H1 (cell line): Measurements from ENCODE around the gene LHFPL3. TPM values are rescaled to one million over a fixed set of nuclear protein-coding genes. Genes with fewer than 3 reads are reported as not detected.

Source experiments
- CTCF ChIA-PET: fragments of 300-600 bp; sonication (Branson Sonifier 250); formaldehyde crosslinking; loops from one replicate; lab custom pipeline; 2021; ENCODE audit not compliant: partially characterized antibody; lab: Charles Lee
- POLR2A ChIA-PET: fragments of 300-600 bp; sonication (Branson Sonifier 250); formaldehyde crosslinking; loops from one replicate; lab custom pipeline; 2021; ENCODE audit warnings: inconsistent platforms; ENCODE audit not compliant: partially characterized antibody; lab: Charles Lee
- DNase-seq, 2 experiments: peaks; one replicate each; pipeline versions ENCODE4 v3.0.0 to v3.0.0-alpha.2; 2010 to 2022; ENCODE audit warnings: low spot score in 2 of 2, low read depth in 1 of 2, mixed read lengths in 1 of 2
- FAIRE-seq: peaks from 2 replicates; lab custom pipeline; 2011; peaks lifted over from hg19 to GRCh38; lab: Jason Lieb, UNC
- H2AFZ ChIP-seq: 2 replicates; pipeline ENCODE4 v1.8.1; 2012; ENCODE audit warnings: low read length, inconsistent platforms
- H2AK5ac ChIP-seq: 2 replicates; pipeline ENCODE4 v1.6.1; 2013; ENCODE audit warnings: low read depth, low read length
- H2BK120ac ChIP-seq: replicated peaks from 2 replicates; pipeline ENCODE3; 2013; ENCODE audit warnings: low read depth, low read length, inconsistent platforms
- H2BK12ac ChIP-seq: 2 replicates; pipeline ENCODE4 v1.6.1; 2013; ENCODE audit warnings: low read depth, low read length
- H2BK15ac ChIP-seq: 2 replicates; pipeline ENCODE4 v1.6.1; 2013; ENCODE audit warnings: low read length
- H2BK20ac ChIP-seq: 2 replicates; pipeline ENCODE4 v1.6.1; 2013; ENCODE audit warnings: low read length
- H2BK5ac ChIP-seq: 2 replicates; pipeline ENCODE4 v1.6.1; 2013; ENCODE audit warnings: low read depth, low read length
- H3K14ac ChIP-seq: 2 replicates; pipeline ENCODE4 v1.6.1; 2013; ENCODE audit warnings: inconsistent platforms; ENCODE audit not compliant: insufficient read length
- H3K18ac ChIP-seq: 2 replicates; pipeline ENCODE4 v1.6.1; 2013; ENCODE audit warnings: low read length; ENCODE audit errors: extremely low read depth
- H3K23ac ChIP-seq: 2 replicates; pipeline ENCODE4 v1.6.1; 2013; ENCODE audit warnings: inconsistent platforms; ENCODE audit not compliant: insufficient read length
- H3K23me2 ChIP-seq: 2 replicates; pipeline ENCODE4 v1.6.1; 2013; ENCODE audit warnings: low read depth, low read length
- H3K27ac ChIP-seq: 2 replicates; pipeline ENCODE4 v1.6.1; 2011; ENCODE audit warnings: low read depth, low read length, inconsistent platforms
- H3K27me3 ChIP-seq, 4 experiments: replicated peaks in 1 of 4; 1 replicate in 1 of 4; 2 replicates in 3 of 4; pipeline versions ENCODE4 v1.6.1 to v1.8.1; 2011 to 2013; ENCODE audit warnings: low read length in 3 of 4, mild to moderate bottlenecking in 3 of 4, inconsistent platforms in 2 of 4, mixed read lengths in 2 of 4, moderate library complexity in 1 of 4; ENCODE audit not compliant: control insufficient read depth in 3 of 4, insufficient read depth in 3 of 4; ENCODE audit errors: extremely low read depth in 1 of 4
- H3K36me3 ChIP-seq, 4 experiments: 2 replicates each; pipeline versions ENCODE4 v1.6.1 to v1.8.1; 2011 to 2013; ENCODE audit warnings: mild to moderate bottlenecking in 4 of 4, low read length in 3 of 4, moderate library complexity in 2 of 4, control low read depth in 1 of 4, inconsistent platforms in 1 of 4; ENCODE audit not compliant: insufficient read depth in 4 of 4, control insufficient read depth in 2 of 4
- H3K4ac ChIP-seq: replicated peaks from 2 replicates; pipeline ENCODE3; 2013; ENCODE audit warnings: low read length, low read depth, mixed read lengths, inconsistent platforms; ENCODE audit not compliant: insufficient read length
- H3K4me1 ChIP-seq, 4 experiments: replicated peaks in 1 of 4; 1 replicate in 1 of 4; 2 replicates in 3 of 4; pipeline versions ENCODE4 v1.6.1 to v1.8.1; 2011 to 2013; ENCODE audit warnings: low read length in 3 of 4, inconsistent platforms in 2 of 4, mixed read lengths in 1 of 4; ENCODE audit not compliant: insufficient read depth in 4 of 4, control insufficient read depth in 3 of 4
- H3K4me2 ChIP-seq, 2 experiments: 2 replicates each; pipeline versions ENCODE4 v1.6.1 to v1.8.1; 2011 to 2013; ENCODE audit warnings: low read depth in 2 of 2, low read length in 2 of 2, control low read depth in 1 of 2, inconsistent platforms in 1 of 2, mild to moderate bottlenecking in 1 of 2; ENCODE audit not compliant: insufficient read depth in 1 of 2
- H3K4me3 ChIP-seq, 4 experiments: fragments of 200-600, 300-600 bp in 1 of 4; sonication (generic), shearing (Covaris generic), sonication (Bioruptor Twin) in 1 of 4; 2 replicates each; pipeline versions ENCODE4 v1.5.1 to v1.8.1; 2011 to 2016; ENCODE audit warnings: low read length in 4 of 4, low read depth in 3 of 4, control low read depth in 2 of 4, inconsistent platforms in 2 of 4, mild to moderate bottlenecking in 2 of 4, mixed read lengths in 1 of 4, moderate library complexity in 1 of 4; ENCODE audit not compliant: insufficient read depth in 2 of 4; ENCODE audit errors: extremely low read depth in 1 of 4
- H3K56ac ChIP-seq: replicated peaks from 2 replicates; pipeline ENCODE3; 2013; ENCODE audit warnings: low read depth, mild to moderate bottlenecking, mixed read lengths, low read length, inconsistent platforms; ENCODE audit not compliant: insufficient read length
- H3K79me1 ChIP-seq: 2 replicates; pipeline ENCODE4 v1.6.1; 2013; ENCODE audit warnings: low read depth, low read length, control low read depth
- H3K79me2 ChIP-seq, 2 experiments: 2 replicates each; pipeline versions ENCODE4 v1.6.1 to v1.8.1; 2012 to 2013; ENCODE audit warnings: low read length in 2 of 2, mild to moderate bottlenecking in 2 of 2, inconsistent platforms in 1 of 2; ENCODE audit not compliant: insufficient read depth in 2 of 2, control insufficient read depth in 1 of 2
- H3K9ac ChIP-seq, 4 experiments: replicated peaks in 1 of 4; 1 replicate in 1 of 4; 2 replicates in 3 of 4; pipeline versions ENCODE4 v1.6.1 to v1.8.1; 2011 to 2013; ENCODE audit warnings: low read depth in 3 of 4, low read length in 3 of 4, control low read depth in 2 of 4, mild to moderate bottlenecking in 2 of 4, moderate library complexity in 2 of 4, inconsistent platforms in 1 of 4; ENCODE audit errors: extremely low read depth in 1 of 4
- H3K9me3 ChIP-seq, 2 experiments: 2 replicates each; pipeline versions ENCODE4 v1.6.1 to v1.8.1; 2012 to 2013; ENCODE audit warnings: mild to moderate bottlenecking in 2 of 2, moderate library complexity in 2 of 2, control low read depth in 1 of 2, inconsistent platforms in 1 of 2, low read depth in 1 of 2, low read length in 1 of 2, mixed read lengths in 1 of 2; ENCODE audit not compliant: insufficient read depth in 2 of 2
- H4K20me1 ChIP-seq, 2 experiments: replicated peaks in 1 of 2; 2 replicates each; pipeline versions ENCODE3 to v1.8.1; 2011 to 2013; ENCODE audit warnings: inconsistent platforms in 2 of 2, low read length in 2 of 2, mild to moderate bottlenecking in 1 of 2; ENCODE audit not compliant: insufficient read depth in 2 of 2, control insufficient read depth in 1 of 2
- H4K5ac ChIP-seq: 2 replicates; pipeline ENCODE4 v1.6.1; 2013; ENCODE audit warnings: low read length, low read depth, mixed read lengths, inconsistent platforms; ENCODE audit not compliant: insufficient read length
- H4K8ac ChIP-seq: 2 replicates; pipeline ENCODE4 v1.8.0; 2013; ENCODE audit warnings: mild to moderate bottlenecking, moderate library complexity, low read length, inconsistent platforms; ENCODE audit not compliant: insufficient read depth; ENCODE audit errors: extremely low read depth
- H4K91ac ChIP-seq: replicated peaks from 2 replicates; pipeline ENCODE3; 2013; ENCODE audit warnings: low read length, mixed read lengths, inconsistent platforms; ENCODE audit not compliant: insufficient read length
- BACH1 ChIP-seq: IDR thresholded peaks from 2 replicates; pipeline ENCODE4 v1.6.1; 2012; ENCODE audit warnings: low read length, improper control_type of control experiment
- GABPA ChIP-seq: IDR thresholded peaks from 2 replicates; pipeline ENCODE4 v1.6.1; 2011; ENCODE audit warnings: mild to moderate bottlenecking, low read length, moderate library complexity, borderline replicate concordance; ENCODE audit not compliant: insufficient read depth
- TEAD4 ChIP-seq: IDR thresholded peaks from 2 replicates; pipeline ENCODE4 v1.6.1; 2012; ENCODE audit warnings: low read depth, low read length, inconsistent platforms, mixed read lengths
- polyA plus RNA-seq, 7 experiments: library from polyadenylated mRNA; depleted of rRNA in 3 of 7; stranded (reverse) in 5 of 7; unstranded in 2 of 7; fragments of >200 nt in 5 of 7; fragments of 200-250 nt in 2 of 7; gene quantifications; 1 replicate in 5 of 7; 2 replicates in 1 of 7; 4 replicates in 1 of 7; pipeline versions ENCODE4 v1.2.1 to v1.2.3, GENCODE V29; 2011 to 2013; ENCODE audit warnings: missing spikeins in 2 of 7, mixed read lengths in 2 of 7
- total RNA-seq: library from RNA; stranded (reverse); fragmentation: NEBNext Ultra II Directional; extraction: Animal tissue kit (Norgen Biotek cat#: 25700); gene quantifications from 2 replicates; pipeline ENCODE4 v1.2.1, GENCODE V29; 2021

LHFPL3 gene
- total and polyA plus RNA-seq, 2 of the 8 experiments (the other 6 are each of a cell fraction or from before 2014, with no cell fraction given): 0.24 to 0.50 TPM

DNA sequence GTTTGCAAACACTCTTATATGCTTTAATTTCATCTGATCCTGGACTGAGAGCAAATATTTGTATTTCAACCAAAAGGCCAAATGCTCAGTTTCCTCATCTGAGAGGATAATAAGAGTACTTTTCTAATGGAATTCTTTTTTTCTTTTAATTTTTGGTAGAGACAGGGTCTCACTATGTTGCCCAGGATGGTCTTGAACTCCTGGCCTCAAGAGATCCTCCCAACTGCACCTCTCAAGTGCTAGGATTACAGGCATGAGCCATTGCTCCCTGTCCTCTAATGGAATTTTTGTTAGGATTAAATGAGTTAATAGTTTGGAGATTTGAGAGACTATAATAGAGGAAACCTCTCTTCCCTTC is 617.2 kb downstream of the LHFPL3 start:
- ChIA-PET POLR2A (interaction anchor here (0.8 to 2.9 kb wide), 3 partner anchors 10 to 68 kb away, joined by 3 to 9 read pairs (median 3); partner anchors contain the start of gene KMT2E), CTCF (interaction anchor here (1.0 to 1.4 kb wide), 3 partner anchors 21 to 35 kb away, joined by 3 to 7 read pairs (median 3); no protein-coding TSS in a partner anchor)
- H3K4ac ChIP-seq: no peak overlapping the region
- no peak overlapping the region for H2AK5ac ChIP-seq
- FAIRE-seq (no peak), DNase-seq (no peak)
- H2BK20ac ChIP-seq: no peak overlapping the region
- H3K56ac ChIP-seq: no peak overlapping the region
- H3K27me3 ChIP-seq: no peaks in the 10 kb centered on the region
- H2BK15ac ChIP-seq: no peak overlapping the region
- H4K20me1 ChIP-seq: no peaks in the 10 kb centered on the region
- H3K14ac ChIP-seq: no peak overlapping the region
- H2BK5ac ChIP-seq: no peak overlapping the region
- no peaks in the 10 kb centered on the region for H3K36me3 ChIP-seq
- peak overlapping the region; percentile 56; the same call in 1 of the 2 replicates for H2BK12ac ChIP-seq
- H4K91ac ChIP-seq: peak overlapping the region; percentile 9
- no peaks in the 10 kb centered on the region for H3K79me1 ChIP-seq
- H3K27ac ChIP-seq: peak overlapping the region; percentile 57
- H3K4me2 ChIP-seq: peak overlapping the region in 1 of 2 experiments; percentile 25; a peak in 1 of 4 replicates
- peaks cover 0 to 5% (median under 1%) of the 10 kb centered on the region in 4 experiments; a peak in 3 of 7 replicates for H3K4me1 ChIP-seq
- no peaks in the 10 kb centered on the region for H3K79me2 ChIP-seq
- no peak overlapping the region for H4K8ac ChIP-seq
- no peak overlapping the region for H3K18ac ChIP-seq
- H3K23me2 ChIP-seq: no peaks in the 10 kb centered on the region
- no peaks in the 10 kb centered on the region for H3K9me3 ChIP-seq
- H4K5ac ChIP-seq: no peak overlapping the region
- peak overlapping the region in 1 of 4 experiments; percentile 6; a peak in 1 of 8 replicates for H3K4me3 ChIP-seq
- peak overlapping the region; percentile 99; the same call in 1 of the 2 replicates for H2AFZ ChIP-seq
- H3K23ac ChIP-seq: no peak overlapping the region
- peak overlapping the region in 2 of 4 experiments; percentile 56 to 60; a peak in 2 of 7 replicates for H3K9ac ChIP-seq
- no peak overlapping the region for H2BK120ac ChIP-seq
- TF ChIP-seq BACH1 (no peak), TEAD4 (no peak), GABPA (no peak)
